ENCODE measurements around the gene P3H3.

GRCh38 chr12:6883252-6883651 lies 55.0 kb downstream of the P3H3 start:
- TF ChIP-seq PCBP2 (IDR thresholded peaks at IDR 0.05; ENCODE audit: low read depth, low read length, poor library complexity, severe bottlenecking): no peak
- no peak for TF ChIP-seq RFX1 (IDR thresholded peaks at IDR 0.05)
- no peak for TF ChIP-seq E2F8 (IDR thresholded peaks at IDR 0.05; ENCODE audit: low read depth, partially characterized antibody)
- no peak for TF ChIP-seq STAT5A (IDR thresholded peaks at IDR 0.05; ENCODE audit: borderline replicate concordance, low read length)
- TF ChIP-seq, protein P1, sequence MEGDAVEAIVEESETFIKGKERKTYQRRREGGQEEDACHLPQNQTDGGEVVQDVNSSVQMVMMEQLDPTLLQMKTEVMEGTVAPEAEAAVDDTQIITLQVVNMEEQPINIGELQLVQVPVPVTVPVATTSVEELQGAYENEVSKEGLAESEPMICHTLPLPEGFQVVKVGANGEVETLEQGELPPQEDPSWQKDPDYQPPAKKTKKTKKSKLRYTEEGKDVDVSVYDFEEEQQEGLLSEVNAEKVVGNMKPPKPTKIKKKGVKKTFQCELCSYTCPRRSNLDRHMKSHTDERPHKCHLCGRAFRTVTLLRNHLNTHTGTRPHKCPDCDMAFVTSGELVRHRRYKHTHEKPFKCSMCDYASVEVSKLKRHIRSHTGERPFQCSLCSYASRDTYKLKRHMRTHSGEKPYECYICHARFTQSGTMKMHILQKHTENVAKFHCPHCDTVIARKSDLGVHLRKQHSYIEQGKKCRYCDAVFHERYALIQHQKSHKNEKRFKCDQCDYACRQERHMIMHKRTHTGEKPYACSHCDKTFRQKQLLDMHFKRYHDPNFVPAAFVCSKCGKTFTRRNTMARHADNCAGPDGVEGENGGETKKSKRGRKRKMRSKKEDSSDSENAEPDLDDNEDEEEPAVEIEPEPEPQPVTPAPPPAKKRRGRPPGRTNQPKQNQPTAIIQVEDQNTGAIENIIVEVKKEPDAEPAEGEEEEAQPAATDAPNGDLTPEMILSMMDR (IDR thresholded peaks at IDR 0.05 in 2 of 3, conservative IDR thresholded peaks at IDR 0.05 in 1 of 3; ENCODE audit: insufficient read depth in 2 of 3, low read depth in 1 of 3, low read length in 3 of 3): no peak
- TF ChIP-seq NR1H2 (CRISPR knock-in tag; IDR thresholded peaks at IDR 0.05): no peak
- TF ChIP-seq HMG20A (CRISPR knock-in tag; conservative IDR thresholded peaks at IDR 0.05): no peak
- TF ChIP-seq, protein P2, sequence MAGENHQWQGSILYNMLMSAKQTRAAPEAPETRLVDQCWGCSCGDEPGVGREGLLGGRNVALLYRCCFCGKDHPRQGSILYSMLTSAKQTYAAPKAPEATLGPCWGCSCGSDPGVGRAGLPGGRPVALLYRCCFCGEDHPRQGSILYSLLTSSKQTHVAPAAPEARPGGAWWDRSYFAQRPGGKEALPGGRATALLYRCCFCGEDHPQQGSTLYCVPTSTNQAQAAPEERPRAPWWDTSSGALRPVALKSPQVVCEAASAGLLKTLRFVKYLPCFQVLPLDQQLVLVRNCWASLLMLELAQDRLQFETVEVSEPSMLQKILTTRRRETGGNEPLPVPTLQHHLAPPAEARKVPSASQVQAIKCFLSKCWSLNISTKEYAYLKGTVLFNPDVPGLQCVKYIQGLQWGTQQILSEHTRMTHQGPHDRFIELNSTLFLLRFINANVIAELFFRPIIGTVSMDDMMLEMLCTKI (IDR thresholded peaks at IDR 0.05; ENCODE audit: partially characterized antibody): no peak

All from K562 (cell line).